ENCODE measurements around the gene GRHL1. TPM values are rescaled to one million over a fixed set of nuclear protein-coding genes. Genes with fewer than 3 reads are reported as not detected.

GRHL1 gene
- 0.58 and 0.66 TPM in 2 replicates for total RNA-seq

GRCh38 chr2:9951522-9952285, at the start of gene GRHL1:
TSS of gene GRHL1 (plus strand) at chr2:9951693. CDS start at chr2:9951834, 141 bp downstream.

GRCh38 chr2:10043256-10043905, 91.9 kb downstream of the GRHL1 start, which contains the start of gene KLF11:
TSS of gene KLF11 (plus strand) at chr2:10043550. CDS start at chr2:10043717, 167 bp downstream.

Other genes starting within 250 kb of the GRHL1 start
- gene TAF1B, start 108.2 kb upstream of the GRHL1 start, total RNA-seq = 28.0 and 40.3 TPM in 2 replicates
- 3.5 and 6.0 TPM in 2 replicates for gene KLF11, start 91.9 kb downstream of the GRHL1 start, total RNA-seq
- gene CYS1, start 128.7 kb downstream of the GRHL1 start, total RNA-seq = 2.0 and 7.3 TPM in 2 replicates
- 5.3 and 34.2 TPM in 2 replicates for gene RRM2, start 171.0 kb downstream of the GRHL1 start, total RNA-seq

Data from smooth muscle cell of trachea (primary cell).